ENCODE data around the gene MATN3.
A peak's percentile ranks its signal among the peaks of the same experiment; 100 is the strongest.

The MATN3 gene

GRCh38 chr2:20012282-20013125, at the start of gene MATN3:
TSS of gene MATN3 (minus strand) at chr2:20012668. CDS start at chr2:20012631, 37 bp downstream.
- no peak for TF ChIP-seq ZNF274 (IDR thresholded peaks at IDR 0.05; ENCODE audit: low read depth, low read length)
- H3K4me3 ChIP-seq (ENCODE audit: low read length), result peak within 1 kb of the TSS; percentile 25; the same call in 1 of the 2 replicates

DNA sequence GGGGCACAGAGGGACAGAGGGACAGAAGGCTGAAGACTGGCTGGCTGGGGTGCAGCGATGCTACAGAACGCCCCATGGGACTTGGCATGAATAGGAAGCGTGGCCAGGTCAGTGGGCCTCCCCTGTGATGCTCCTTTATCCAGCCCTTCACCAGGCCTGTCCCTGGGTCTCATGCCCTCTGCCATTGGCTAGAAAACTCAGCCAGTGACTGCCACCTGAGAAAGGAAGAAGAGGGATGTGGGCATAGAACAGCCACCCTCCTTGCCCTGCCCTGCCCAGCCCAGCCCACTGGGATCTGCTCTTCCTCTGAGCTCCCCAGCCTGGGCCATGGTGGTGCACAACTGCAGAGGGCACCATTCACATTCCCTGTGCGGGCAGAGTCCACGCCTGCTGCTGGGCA, 49.5 kb upstream of the MATN3 start:
- TF ChIP-seq ZNF274 (IDR thresholded peaks at IDR 0.05; ENCODE audit: low read depth, low read length), result no peak
- H3K4me3 ChIP-seq (ENCODE audit: low read length), result no peak overlapping the region

- no peak overlapping the region for H3K4me3 ChIP-seq (ENCODE audit: low read length)
- TF ChIP-seq ZNF274 (IDR thresholded peaks at IDR 0.05; ENCODE audit: low read depth, low read length), result no peak
Observed at GRCh38 chr2:20061476-20061875, 49.0 kb upstream of the MATN3 start.

DNA sequence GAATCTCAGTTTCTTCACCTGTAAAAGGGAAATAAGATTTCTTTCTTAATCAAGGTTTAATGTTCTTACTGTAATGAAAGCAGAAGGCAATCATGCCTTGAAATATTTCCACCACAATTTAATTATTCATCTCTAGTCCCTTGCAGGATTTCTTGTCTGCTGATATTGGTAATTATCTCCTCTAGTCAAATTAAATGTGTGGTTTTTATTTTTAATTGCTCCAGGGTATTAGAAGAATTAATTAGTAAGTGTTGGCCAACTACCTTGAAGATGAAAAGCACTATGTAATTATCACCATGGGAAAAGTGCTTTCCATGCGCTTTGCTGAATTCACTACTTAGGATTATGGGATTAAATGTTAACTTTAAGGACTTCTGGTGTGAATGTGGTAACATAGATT, 47.6 kb upstream of the MATN3 start:
- no peak for TF ChIP-seq ZNF274 (IDR thresholded peaks at IDR 0.05; ENCODE audit: low read depth, low read length)

DNA sequence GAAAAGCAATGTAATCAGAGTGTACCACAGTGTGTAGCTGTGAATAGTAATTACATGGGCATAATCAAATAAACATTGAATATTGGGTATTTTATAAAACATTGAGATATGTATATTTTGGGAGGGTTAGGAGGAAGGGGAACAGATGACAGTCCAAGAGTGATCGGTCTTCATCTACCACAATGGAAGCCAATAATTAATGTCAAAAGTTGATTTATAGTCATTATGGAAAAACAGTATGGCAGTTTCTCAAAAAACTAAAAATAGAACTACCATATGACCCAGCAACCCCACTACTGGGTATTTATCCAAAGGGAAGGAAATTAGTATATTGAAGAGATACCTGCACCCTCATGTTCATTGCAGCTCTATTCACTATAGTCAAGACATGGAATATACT, 44.8 kb upstream of the MATN3 start:
- H3K4me3 ChIP-seq (ENCODE audit: low read length), result no peak overlapping the region
- no peak for TF ChIP-seq ZNF274 (IDR thresholded peaks at IDR 0.05; ENCODE audit: low read depth, low read length)

More for the DNA sequence above, 47.6 kb upstream of the MATN3 start:
- H3K4me3 ChIP-seq (ENCODE audit: low read length), result no peak overlapping the region

- H3K4me3 ChIP-seq (ENCODE audit: low read length), result no peak overlapping the region
- no peak for TF ChIP-seq ZNF274 (IDR thresholded peaks at IDR 0.05; ENCODE audit: low read depth, low read length)
Observed at GRCh38 chr2:20054931-20055330, 42.5 kb upstream of the MATN3 start.

DNA sequence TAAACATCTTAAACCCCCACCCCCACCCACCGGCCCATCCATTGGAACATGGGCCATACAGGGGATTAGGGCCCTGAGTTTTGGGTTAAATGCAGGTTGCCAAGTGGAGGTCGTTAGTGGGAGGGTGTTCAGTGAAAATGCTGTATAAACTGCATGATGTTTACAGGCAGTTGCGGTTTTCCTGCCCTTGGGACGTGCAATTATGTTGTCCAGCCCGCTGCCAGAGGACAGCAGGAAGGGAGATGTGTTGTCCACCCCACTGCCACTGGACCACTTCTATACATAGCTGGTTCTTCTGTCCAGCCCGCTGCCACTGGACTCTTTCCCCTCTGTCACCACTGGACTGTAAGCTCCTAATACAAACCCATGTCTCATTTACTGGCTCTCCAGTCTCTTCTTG, 41.7 kb upstream of the MATN3 start:
- H3K4me3 ChIP-seq (ENCODE audit: low read length), result no peak overlapping the region
- TF ChIP-seq ZNF274 (IDR thresholded peaks at IDR 0.05; ENCODE audit: low read depth, low read length), result no peak

GRCh38 chr2:20052861-20053281, 40.4 kb upstream of the MATN3 start:
- no peak for TF ChIP-seq ZNF274 (IDR thresholded peaks at IDR 0.05; ENCODE audit: low read depth, low read length)
- H3K4me3 ChIP-seq (ENCODE audit: low read length), result peak overlapping the region; percentile 76; the same call in 1 of the 2 replicates

DNA sequence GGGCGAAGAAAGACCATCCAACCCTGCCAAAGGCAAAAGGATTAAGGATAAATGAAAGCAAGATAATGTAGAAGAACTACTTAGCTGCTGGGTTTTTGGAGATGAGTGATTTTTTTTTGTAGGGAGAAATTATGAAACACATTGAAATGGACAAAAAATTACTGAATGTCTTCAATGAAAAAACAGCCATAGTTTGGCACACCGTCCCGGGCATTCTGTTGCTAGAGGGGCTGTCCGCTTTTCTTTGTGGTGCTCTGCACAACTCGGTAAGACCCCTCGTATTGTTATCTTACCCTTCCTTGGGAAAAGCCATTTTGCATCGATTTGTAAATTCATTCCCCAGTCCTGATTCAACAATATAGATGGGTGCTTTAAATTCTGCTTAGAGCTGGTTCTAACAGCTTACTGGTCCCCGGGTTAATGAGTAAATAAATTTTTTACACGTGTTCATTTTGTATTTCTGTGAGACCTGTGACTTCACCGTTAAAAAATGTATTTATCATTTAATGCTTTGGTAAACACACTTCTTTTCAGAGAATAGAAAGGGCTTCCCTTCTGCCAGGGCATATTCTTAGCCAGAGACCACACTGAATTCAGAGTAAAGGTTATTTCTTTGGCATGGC, 39.9 kb upstream of the MATN3 start:
- peak overlapping the region; percentile 76 for H3K4me3 ChIP-seq (ENCODE audit: low read length)
- TF ChIP-seq ZNF274 (IDR thresholded peaks at IDR 0.05; ENCODE audit: low read depth, low read length), result no peak

DNA sequence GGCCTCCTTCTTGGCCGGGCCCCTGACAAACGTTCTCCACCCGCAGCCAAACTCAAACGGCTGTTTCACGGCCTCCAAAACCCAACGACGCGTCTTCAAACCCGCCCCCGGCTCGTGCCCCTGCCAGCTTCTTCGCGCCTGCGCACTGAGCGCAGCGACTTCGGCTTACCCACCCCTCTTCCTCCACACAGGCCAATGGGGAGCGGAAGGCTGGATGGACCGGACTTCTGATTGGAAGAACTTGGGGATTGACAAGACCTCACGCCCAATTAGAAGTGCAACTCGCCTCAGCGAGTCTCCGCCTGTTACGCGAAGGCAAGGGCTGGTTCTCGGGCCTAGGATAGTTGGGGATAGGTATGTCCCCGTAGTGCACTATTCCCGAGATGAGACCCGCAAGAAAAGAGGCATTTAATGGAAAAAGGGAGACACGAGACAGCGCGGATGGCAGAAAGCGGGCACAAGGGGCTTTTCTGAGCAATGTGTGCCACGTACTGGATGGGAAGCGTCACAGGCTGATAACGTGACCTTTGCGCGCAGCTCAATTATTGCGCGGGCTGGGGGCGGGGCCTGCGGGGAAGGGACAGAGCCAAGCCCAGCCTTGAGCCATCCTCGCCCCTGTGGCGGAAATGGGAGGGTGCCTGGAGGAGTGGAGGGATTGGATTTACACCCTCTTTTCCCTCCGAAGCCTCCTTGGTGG, 39.2 kb upstream of the MATN3 start, which contains the start of gene LAPTM4A:
Gene LAPTM4A (minus strand): TSS at position 97 of the 697 bp plus-strand sequence. CDS start 108 bp downstream, outside the sequence.
- peak within 1 kb of the TSS; percentile 91 for H3K4me3 ChIP-seq (ENCODE audit: low read length)
- TF ChIP-seq ZNF274 (IDR thresholded peaks at IDR 0.05; ENCODE audit: low read depth, low read length), result no peak

DNA sequence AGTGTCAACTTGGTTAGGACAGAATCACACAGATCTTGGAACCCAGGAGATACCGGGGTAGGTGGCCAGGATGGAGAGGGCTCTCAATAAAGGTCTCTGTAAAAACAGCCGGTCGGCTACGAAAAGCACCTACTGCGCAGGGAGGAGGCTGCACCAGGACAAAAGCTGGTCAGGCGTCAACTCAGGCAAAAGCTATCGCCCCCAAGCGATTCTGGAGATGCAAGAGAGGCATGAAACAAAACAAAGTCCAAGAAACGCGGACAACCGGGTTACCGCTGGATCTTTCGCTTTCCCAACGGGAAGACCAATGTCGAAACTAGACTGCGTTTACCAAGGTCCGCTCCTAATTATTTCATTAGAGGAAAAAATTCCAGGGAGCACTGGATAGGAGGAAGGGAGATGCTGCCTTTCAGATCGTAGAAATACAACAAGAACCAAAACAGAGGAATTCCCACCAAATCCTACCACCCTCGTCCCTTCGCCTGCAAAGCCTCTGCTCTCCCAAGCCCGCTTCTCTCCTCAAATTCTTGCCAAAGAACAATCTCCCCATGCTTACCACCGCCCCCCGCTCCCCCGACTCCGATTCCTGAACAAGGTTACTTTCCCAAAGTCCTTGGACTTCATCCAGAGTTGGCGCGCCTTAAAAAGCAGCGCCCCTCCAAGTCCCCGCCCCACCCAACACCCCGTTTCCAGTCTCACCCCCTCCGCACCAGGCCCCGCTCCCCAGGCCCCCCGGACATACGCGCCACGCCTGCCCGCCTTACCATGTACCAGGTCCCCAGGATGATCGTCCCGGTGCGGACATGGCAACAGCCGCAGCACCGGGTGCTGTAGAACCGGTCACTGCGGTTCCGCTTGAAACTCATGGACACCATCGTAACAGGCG, 38.4 kb upstream of the MATN3 start:
- no peak for TF ChIP-seq ZNF274 (IDR thresholded peaks at IDR 0.05; ENCODE audit: low read depth, low read length)

DNA sequence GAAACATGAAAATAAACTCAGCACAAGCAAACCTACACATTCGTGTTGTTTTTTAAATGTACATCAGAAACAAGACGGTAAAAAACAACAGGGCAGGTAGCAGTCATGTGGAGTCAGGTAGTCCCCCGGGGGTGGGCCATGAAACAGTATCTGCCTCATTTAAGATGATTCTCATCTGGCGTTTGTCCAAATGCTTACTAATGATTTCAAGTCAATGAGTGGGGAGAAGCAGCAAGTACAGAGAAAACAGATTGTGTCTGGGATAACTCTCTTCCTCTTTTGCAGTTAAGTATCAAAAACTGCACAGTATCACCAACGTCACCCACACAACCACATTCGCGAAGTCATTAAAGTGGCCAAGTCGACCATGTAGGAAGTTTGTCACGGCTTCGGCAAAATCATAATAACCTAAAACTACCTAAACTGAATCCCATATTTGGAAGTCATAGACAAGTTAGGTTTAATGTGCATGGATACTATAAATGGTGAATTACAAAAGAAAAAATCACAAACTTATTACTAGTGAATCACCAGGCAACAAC, 37.7 kb upstream of the MATN3 start:
- no peak for TF ChIP-seq ZNF274 (IDR thresholded peaks at IDR 0.05; ENCODE audit: low read depth, low read length)
- H3K4me3 ChIP-seq (ENCODE audit: low read length), result peak overlapping the region; percentile 91

More for the DNA sequence above, 38.4 kb upstream of the MATN3 start:
- H3K4me3 ChIP-seq (ENCODE audit: low read length), result peak overlapping the region; percentile 91

- no peak for TF ChIP-seq ZNF274 (IDR thresholded peaks at IDR 0.05; ENCODE audit: low read depth, low read length)
- peak overlapping the region; percentile 91 for H3K4me3 ChIP-seq (ENCODE audit: low read length)
Observed at GRCh38 chr2:20049637-20050036, 37.2 kb upstream of the MATN3 start.

Data from GM08714 (cell line).